Heart left ventricle (tissue), 16 donors: Measurements from ENCODE around the gene ARHGAP30. TPM values are rescaled to one million over a fixed set of nuclear protein-coding genes. Genes with fewer than 3 reads are reported as not detected.

Experiments
- ATAC-seq, 4 donors: fragments of 200-7000 bp; cut with Tn5 transposase; one replicate each; pipeline ENCODE4 v1.9.1; 2020 to 2022; ENCODE audit warnings: moderate library complexity in 4 of 4, mild to moderate bottlenecking in 3 of 4, moderate number of reproducible peaks in 1 of 4
- DNase-seq, 5 donors: peaks; one replicate each; pipeline ENCODE4 v3.0.0-alpha.2; 2020
- H3K27ac ChIP-seq, 12 donors: fragments of 200-600 bp; sonication (generic) in 4 of 12; one replicate each; pipeline versions ENCODE4 v1.5.0 to v1.8.0; 2016 to 2022; ENCODE audit warnings: mild to moderate bottlenecking in 2 of 12
- H3K27me3 ChIP-seq, 9 donors: fragments of 200-600 bp; sonication (generic) in 2 of 9; one replicate each; pipeline versions ENCODE4 v1.5.1 to v1.8.0; 2016 to 2022; ENCODE audit warnings: mild to moderate bottlenecking in 3 of 9
- H3K36me3 ChIP-seq, 9 donors: fragments of 200-600 bp; sonication (generic) in 2 of 9; one replicate each; pipeline versions ENCODE4 v1.5.0 to v1.8.0; 2018 to 2022; ENCODE audit warnings: mild to moderate bottlenecking in 2 of 9
- H3K4me1 ChIP-seq, 12 donors: fragments of 200-600 bp; sonication (generic) in 4 of 12; one replicate each; pipeline versions ENCODE4 v1.5.0 to v1.8.0; 2016 to 2022; ENCODE audit warnings: mild to moderate bottlenecking in 3 of 12
- H3K4me3 ChIP-seq, 12 donors: fragments of 200-600 bp; sonication (generic) in 4 of 12; one replicate each; pipeline versions ENCODE4 v1.5.0 to v1.8.0; 2017 to 2022; ENCODE audit warnings: mild to moderate bottlenecking in 9 of 12, moderate library complexity in 4 of 12
- H3K9me3 ChIP-seq, 12 donors: fragments of 200-600 bp; sonication (generic) in 4 of 12; one replicate each; pipeline versions ENCODE4 v1.5.0 to v1.8.0; 2016 to 2022; ENCODE audit warnings: mild to moderate bottlenecking in 1 of 12
- POLR2A ChIP-seq, 2 donors: fragments of 450-650 bp; IDR thresholded peaks; one replicate each; pipeline ENCODE4 v1.6.1; 2017; ENCODE audit warnings: antibody characterized with exemption in 2 of 2, mild to moderate bottlenecking in 2 of 2, moderate library complexity in 2 of 2
- WGBS, 4 donors: extraction: QIAGEN DNeasy Blood & Tissue Kit in 2 of 4; methylation state at CpG; one replicate each; pipeline versions ENCODE4 v1.1.5 to v1.1.7; 2013 to 2018; 5-methylcytosine and 5-hydroxymethylcytosine counted together
- intact Hi-C, 10 donors: fragments of 100-400 bp; cut with DNase I; formaldehyde crosslinking; loops; one replicate each; pipeline versions ENCODE4 v1.11.1 to v1.14.2; 2022
- polyA plus RNA-seq, 2 donors: library from polyadenylated mRNA; stranded (reverse); fragments of 200-250 nt; gene quantifications; one replicate each; pipeline ENCODE4 v1.2.3, GENCODE V29; 2013
- total RNA-seq, 9 donors: library from RNA; depleted of rRNA in 2 of 9; stranded (reverse); fragments of >200 nt in 2 of 9; fragmentation: NEBNext Ultra II Directional in 3 of 9; extraction: Animal tissue kit (Norgen Biotek cat#: 25700) in 3 of 9; gene quantifications; one replicate each; pipeline versions ENCODE4 v1.1.0 to v1.2.4, GENCODE V29; 2016 to 2023
- TF ChIP-seq, protein P1 (sequence below), 12 donors: fragments of 200-600 bp; sonication (generic) in 4 of 12; IDR thresholded peaks; one replicate each; pipeline versions ENCODE4 v1.5.0 to v1.8.0; 2018 to 2022; ENCODE audit warnings: antibody characterized with exemption in 12 of 12, mild to moderate bottlenecking in 5 of 12
- donor health status: ischemic (EF 13 %, LVEDD 7.1; RV severe dilation, severe dysfunction).
- donor health status: healthy with polysubstance abuse.
- donor health status: DM: no; HTN: yes; CAD: no.
- donor health status: DM: no; HTN: no; CAD: no.
- donor health status: ischemic (EF 25% LVEDD 6.9; RV normal size, moderate dysfunction).
- donor health status: ischemic (EF 25% LVEDD 5.7; RV mildly dilated, moderate dysfunction).
- donor health status: healthy.
- donor health status: DM: yes; HTN: yes; CAD: no.
- donor health status: ischemic (EF 35%, LVEDD 5.7; RV mildly dilated, moderate dysfunction).
- donor health status: nonischemic (EF 11% LVEDD 7.7; RV severe dilation, severe dysfunction).
- donor health status: DM: yes; HTN: yes; CAD: no.
- donor health status: PGD.
- donor health status: ischemic (EF 29% LVEDD 5.4; RV normal size, mild dysfunction).
- donor health status: nonischemic (EF 23%, LVEDD 6.1; RV moderate dilation, normal function).

The ARHGAP30 gene
- total and polyA plus RNA-seq, 11 donors = 1.3 to 32.2 (median 2.1) TPM

DNA sequence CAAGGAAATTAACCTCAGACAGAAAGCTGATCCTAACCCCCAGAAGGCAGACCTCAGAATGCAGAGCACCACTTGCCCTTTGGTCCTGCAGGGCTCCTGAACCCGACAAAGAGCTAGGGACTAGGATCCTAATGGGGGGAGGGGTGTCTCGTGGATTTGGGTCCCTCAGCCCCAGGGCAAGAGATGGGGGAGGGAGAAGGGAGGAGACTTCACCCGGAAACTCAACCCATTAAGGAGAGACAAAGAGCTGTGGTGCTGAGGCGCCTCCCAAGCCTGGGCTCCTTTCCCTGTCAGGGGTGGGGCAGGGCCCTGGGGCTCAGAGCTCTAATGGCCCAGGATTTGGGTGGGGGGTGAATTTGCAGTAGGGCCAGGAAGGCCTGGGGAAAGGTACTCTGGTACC, 16.8 kb upstream of the ARHGAP30 start:
- ATAC-seq (no peak), DNase-seq (no peak)
- Histone ChIP-seq H3K27me3 (no peaks in the 10 kb centered on the region), H3K36me3 (no peaks in the 10 kb centered on the region), H3K27ac (no peak overlapping the region), H3K4me3 (no peak overlapping the region), H3K4me1 (peaks cover 0 to 16% (median 0%) of the 10 kb centered on the region in 12 donors), H3K9me3 (no peaks in the 10 kb centered on the region)
- TF ChIP-seq, protein P1, sequence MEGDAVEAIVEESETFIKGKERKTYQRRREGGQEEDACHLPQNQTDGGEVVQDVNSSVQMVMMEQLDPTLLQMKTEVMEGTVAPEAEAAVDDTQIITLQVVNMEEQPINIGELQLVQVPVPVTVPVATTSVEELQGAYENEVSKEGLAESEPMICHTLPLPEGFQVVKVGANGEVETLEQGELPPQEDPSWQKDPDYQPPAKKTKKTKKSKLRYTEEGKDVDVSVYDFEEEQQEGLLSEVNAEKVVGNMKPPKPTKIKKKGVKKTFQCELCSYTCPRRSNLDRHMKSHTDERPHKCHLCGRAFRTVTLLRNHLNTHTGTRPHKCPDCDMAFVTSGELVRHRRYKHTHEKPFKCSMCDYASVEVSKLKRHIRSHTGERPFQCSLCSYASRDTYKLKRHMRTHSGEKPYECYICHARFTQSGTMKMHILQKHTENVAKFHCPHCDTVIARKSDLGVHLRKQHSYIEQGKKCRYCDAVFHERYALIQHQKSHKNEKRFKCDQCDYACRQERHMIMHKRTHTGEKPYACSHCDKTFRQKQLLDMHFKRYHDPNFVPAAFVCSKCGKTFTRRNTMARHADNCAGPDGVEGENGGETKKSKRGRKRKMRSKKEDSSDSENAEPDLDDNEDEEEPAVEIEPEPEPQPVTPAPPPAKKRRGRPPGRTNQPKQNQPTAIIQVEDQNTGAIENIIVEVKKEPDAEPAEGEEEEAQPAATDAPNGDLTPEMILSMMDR (IDR thresholded peaks at IDR 0.05) = no peak
- TF ChIP-seq POLR2A (IDR thresholded peaks at IDR 0.05) = no peak
- intact Hi-C loops = no loop called here
- 69 to 76% (median 75%) methylated on average over 4 of the region's 4 CpGs for WGBS, 4 donors

GRCh38 chr1:161085165-161085564, 15.5 kb upstream of the ARHGAP30 start:
- H3K9me3 ChIP-seq = no peaks in the 10 kb centered on the region
- no peak for TF ChIP-seq POLR2A (IDR thresholded peaks at IDR 0.05)
- TF ChIP-seq, protein P1 (IDR thresholded peaks at IDR 0.05) = no peak

GRCh38 chr1:161084597-161084988, 14.9 kb upstream of the ARHGAP30 start:
- Histone ChIP-seq H3K4me3 (no peak overlapping the region), H3K27me3 (peaks cover 0 to 3% (median 0%) of the 10 kb centered on the region in 9 donors), H3K36me3 (no peaks in the 10 kb centered on the region), H3K4me1 (peaks cover 0 to 16% (median 0%) of the 10 kb centered on the region in 12 donors), H3K27ac (no peak overlapping the region), H3K9me3 (no peaks in the 10 kb centered on the region)
- WGBS, 4 donors = 83 to 95% (median 88%) methylated on average over 1 of the region's 1 CpG
- intact Hi-C loops = no loop called here
- no peak for ATAC-seq
- TF ChIP-seq, protein P1 (IDR thresholded peaks at IDR 0.05) = no peak
- TF ChIP-seq POLR2A (IDR thresholded peaks at IDR 0.05) = no peak
- no peak for DNase-seq

More at GRCh38 chr1:161085165-161085564, 15.5 kb upstream of the ARHGAP30 start:
- peaks cover 0 to 16% (median 0%) of the 10 kb centered on the region in 12 donors for H3K4me1 ChIP-seq
- H3K36me3 ChIP-seq = no peaks in the 10 kb centered on the region
- WGBS, 4 donors = 38 to 83% (median 69%) methylated on average over 1 to 2 of the region's 2 CpGs
- no peak overlapping the region for H3K27ac ChIP-seq
- intact Hi-C loops = no loop called here
- H3K4me3 ChIP-seq = no peak overlapping the region
- H3K27me3 ChIP-seq = no peaks in the 10 kb centered on the region
- ATAC-seq (peak in 1 of 4 donors; percentile 28), DNase-seq (no peak)

GRCh38 chr1:161083748-161084596, 14.3 kb upstream of the ARHGAP30 start:
- H3K36me3 ChIP-seq = no peaks in the 10 kb centered on the region
- intact Hi-C loops = no loop called here
- 69 to 83% (median 78%) methylated on average over 10 of the region's 10 CpGs for WGBS, 4 donors
- H3K4me3 ChIP-seq = no peak overlapping the region
- no peaks in the 10 kb centered on the region for H3K9me3 ChIP-seq
- peaks cover 0 to 5% (median 0%) of the 10 kb centered on the region in 9 donors for H3K27me3 ChIP-seq
- ATAC-seq (no peak), DNase-seq (no peak)
- peaks cover 0 to 16% (median 0%) of the 10 kb centered on the region in 12 donors for H3K4me1 ChIP-seq
- H3K27ac ChIP-seq = peak overlapping the region in 1 of 12 donors; percentile 34
- TF ChIP-seq POLR2A (IDR thresholded peaks at IDR 0.05) = no peak
- TF ChIP-seq, protein P1 (IDR thresholded peaks at IDR 0.05) = no peak
